GM23338 (cell line): ENCODE data around the gene PORCN. TPM values are rescaled to one million over a fixed set of nuclear protein-coding genes. Genes with fewer than 3 reads are reported as not detected.

Source experiments
- ATAC-seq: fragments of 200-7000 bp; cut with Tn5 transposase; 3 replicates; pipeline ENCODE4 v1.9.1; 2020
- DNase-seq: peaks from one replicate; pipeline ENCODE4 v3.0.0-alpha.2; 2015; ENCODE audit warnings: low spot score
- H2AFZ ChIP-seq: fragments of 200-600 bp; sonication (generic); 2 replicates; pipeline ENCODE4 v1.8.0; 2016; ENCODE audit warnings: antibody characterized with exemption, mild to moderate bottlenecking, moderate library complexity
- H3F3A ChIP-seq: fragments of 200-600 bp; sonication (generic); replicated peaks from 2 replicates; pipeline ENCODE4 v1.8.0; 2017; ENCODE audit warnings: antibody characterized with exemption, mixed run types, low read depth
- H3K27ac ChIP-seq: fragments of 200-600 bp; sonication (generic); 2 replicates; pipeline ENCODE4 v1.6.1; 2016; ENCODE audit warnings: low read depth
- H3K27me3 ChIP-seq: fragments of 200-600 bp; sonication (generic); 2 replicates; pipeline ENCODE4 v1.8.0; 2016; ENCODE audit warnings: mild to moderate bottlenecking, mixed run types, moderate library complexity; ENCODE audit not compliant: insufficient read depth
- H3K36me3 ChIP-seq: fragments of 200-600 bp; sonication (generic); 2 replicates; pipeline ENCODE4 v1.8.0; 2016; ENCODE audit warnings: mild to moderate bottlenecking; ENCODE audit not compliant: insufficient read depth
- H3K4me1 ChIP-seq: fragments of 200-600 bp; sonication (generic); 2 replicates; pipeline ENCODE4 v1.8.0; 2016; ENCODE audit warnings: mild to moderate bottlenecking, moderate library complexity; ENCODE audit not compliant: insufficient read depth
- H3K4me2 ChIP-seq: fragments of 200-600 bp; sonication (generic); 2 replicates; pipeline ENCODE4 v1.7.1; 2017; ENCODE audit warnings: mixed run types
- H3K4me3 ChIP-seq: fragments of 200-600 bp; sonication (generic); 2 replicates; pipeline ENCODE4 v1.6.1; 2016; ENCODE audit warnings: mixed run types
- H3K79me2 ChIP-seq: fragments of 200-600 bp; sonication (generic); replicated peaks from 2 replicates; pipeline ENCODE4 v1.8.0; 2017; ENCODE audit warnings: mild to moderate bottlenecking; ENCODE audit not compliant: insufficient read depth
- H3K9me2 ChIP-seq: fragments of 200-600 bp; sonication (generic); 2 replicates; pipeline ENCODE4 v1.8.0; 2017; ENCODE audit not compliant: insufficient read depth
- H4K20me1 ChIP-seq: fragments of 200-600 bp; sonication (generic); replicated peaks from 2 replicates; pipeline ENCODE4 v1.8.0; 2017; ENCODE audit warnings: mild to moderate bottlenecking; ENCODE audit not compliant: insufficient read depth
- H3K27ac Mint-ChIP-seq: 2 replicates; pipeline ENCODE4 v1.8.0; 2020; ENCODE audit warnings: inconsistent platforms, mild to moderate bottlenecking, moderate library complexity, mixed read lengths
- H3K27me3 Mint-ChIP-seq: 3 replicates; pipeline ENCODE4 v1.8.0; 2022; ENCODE audit warnings: low read depth, mild to moderate bottlenecking, moderate library complexity, mixed read lengths, inconsistent platforms; ENCODE audit not compliant: insufficient read depth, poor library complexity
- H3K36me3 Mint-ChIP-seq: 3 replicates; pipeline ENCODE4 v1.8.0; 2021; ENCODE audit warnings: low read depth, mild to moderate bottlenecking, inconsistent platforms, moderate library complexity, mixed read lengths
- H3K4me1 Mint-ChIP-seq: 3 replicates; pipeline ENCODE4 v1.8.0; 2020; ENCODE audit warnings: mild to moderate bottlenecking, inconsistent platforms, mixed read lengths
- H3K4me3 Mint-ChIP-seq: 3 replicates; pipeline ENCODE4 v1.8.0; 2021; ENCODE audit warnings: moderate library complexity, mild to moderate bottlenecking, inconsistent platforms, mixed read lengths
- H3K9me3 Mint-ChIP-seq: 3 replicates; pipeline ENCODE4 v1.8.0; 2020; ENCODE audit warnings: moderate library complexity, mild to moderate bottlenecking, inconsistent platforms, mixed read lengths
- CREB1 ChIP-seq: fragments of 250-450 bp; sonication (Bioruptor Pico); IDR thresholded peaks from 2 replicates; pipeline ENCODE4 v1.5.0; 2020; ENCODE audit warnings: low read depth, mild to moderate bottlenecking, moderate library complexity
- ETS1 ChIP-seq: IDR thresholded peaks from 2 replicates; pipeline ENCODE4 v1.6.1; 2016; ENCODE audit warnings: antibody characterized with exemption
- EZH2phosphoT487 ChIP-seq: fragments of 200-600 bp; sonication (generic); IDR thresholded peaks from one replicate; pipeline ENCODE4 v1.8.1; 2018; ENCODE audit warnings: antibody characterized with exemption; ENCODE audit not compliant: unreplicated experiment
- NANOG ChIP-seq: IDR thresholded peaks from 2 replicates; pipeline ENCODE4 v1.6.1; 2016; ENCODE audit warnings: antibody characterized with exemption, borderline replicate concordance
- POLR2AphosphoS5 ChIP-seq: IDR thresholded peaks from 2 replicates; pipeline ENCODE4 v1.6.1; 2016; ENCODE audit warnings: antibody characterized with exemption, low read depth
- STAT1 ChIP-seq: IDR thresholded peaks from one replicate; pipeline ENCODE4 v1.6.1; 2016; ENCODE audit warnings: antibody characterized with exemption; ENCODE audit not compliant: unreplicated experiment
- ZNF114 ChIP-seq: fragments of 250-450 bp; sonication (Bioruptor Pico); IDR thresholded peaks from 2 replicates; pipeline ENCODE4 v1.5.0; 2020; ENCODE audit warnings: mild to moderate bottlenecking, moderate library complexity
- ZNF331 ChIP-seq: fragments of 250-450 bp; sonication (Bioruptor Pico); IDR thresholded peaks from 2 replicates; pipeline ENCODE4 v1.5.0; 2020; ENCODE audit warnings: low read depth, mild to moderate bottlenecking, moderate library complexity
- polyA plus RNA-seq: library from polyadenylated mRNA; unstranded; fragments of >200 nt; fragmentation: Nextera tagmentation; extraction: Ambion mirVana; gene quantifications from 2 replicates; pipeline ENCODE4 v1.2.1, GENCODE V29; 2016
- total RNA-seq: library from RNA; depleted of rRNA; stranded (reverse); fragments of >200 nt; shearing (Covaris generic); gene quantifications from 2 replicates; pipeline ENCODE4 v1.2.3, GENCODE V29; 2014
- TF ChIP-seq, protein P1 (sequence below): fragments of 250-450 bp; sonication (Bioruptor Pico); IDR thresholded peaks from 2 replicates; pipeline ENCODE4 v1.5.0; 2020; ENCODE audit warnings: mild to moderate bottlenecking, moderate library complexity

PORCN gene
- total and polyA plus RNA-seq, 2 experiments from 2014 or later: 19.4 to 28.5 TPM

GRCh38 chrX:48505481-48505880 is 3.3 kb upstream of the PORCN start (continued):
- TF ChIP-seq STAT1: no peak
- no peak for TF ChIP-seq CREB1 (CRISPR knock-in tag)

DNA sequence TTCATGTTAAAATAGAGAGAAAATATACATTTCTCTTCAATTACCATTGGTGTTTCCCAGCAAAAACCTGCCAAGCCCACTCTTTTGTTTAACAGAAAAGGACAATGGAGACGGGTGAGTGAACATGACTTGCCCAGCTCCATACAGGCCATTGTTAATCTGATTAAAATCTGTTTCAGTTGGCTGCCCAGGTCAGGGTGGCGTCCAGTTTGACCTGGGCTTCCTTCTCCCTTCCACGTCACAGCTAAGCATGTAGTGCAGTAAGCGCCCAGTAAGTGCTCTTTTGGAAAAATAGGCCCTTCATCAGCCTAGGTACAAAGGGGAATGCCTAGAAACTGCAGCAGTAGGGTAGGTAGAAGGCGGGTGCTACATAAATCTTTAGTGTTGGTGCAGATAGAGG is 1.5 kb upstream of the PORCN start:
- Mint-ChIP-seq H3K27ac (no peak overlapping the region), H3K27me3 (peaks cover 4% of the 10 kb centered on the region), H3K4me1 (peaks cover 3% of the 10 kb centered on the region; the same call in 1 of the 3 replicates), H3K4me3 (peak overlapping the region; percentile 33; the same call in 1 of the 3 replicates), H3K9me3 (no peaks in the 10 kb centered on the region), H3K36me3 (no peaks in the 10 kb centered on the region; the same call in 2 of the 3 replicates)
- TF ChIP-seq POLR2AphosphoS5: no peak
- TF ChIP-seq NANOG: no peak
- TF ChIP-seq ZNF331 (CRISPR knock-in tag): no peak
- no peak for TF ChIP-seq ZNF114
- no peak for TF ChIP-seq CREB1 (CRISPR knock-in tag)
- no peak for TF ChIP-seq ETS1
- no peak for TF ChIP-seq EZH2phosphoT487
- TF ChIP-seq, protein P1, sequence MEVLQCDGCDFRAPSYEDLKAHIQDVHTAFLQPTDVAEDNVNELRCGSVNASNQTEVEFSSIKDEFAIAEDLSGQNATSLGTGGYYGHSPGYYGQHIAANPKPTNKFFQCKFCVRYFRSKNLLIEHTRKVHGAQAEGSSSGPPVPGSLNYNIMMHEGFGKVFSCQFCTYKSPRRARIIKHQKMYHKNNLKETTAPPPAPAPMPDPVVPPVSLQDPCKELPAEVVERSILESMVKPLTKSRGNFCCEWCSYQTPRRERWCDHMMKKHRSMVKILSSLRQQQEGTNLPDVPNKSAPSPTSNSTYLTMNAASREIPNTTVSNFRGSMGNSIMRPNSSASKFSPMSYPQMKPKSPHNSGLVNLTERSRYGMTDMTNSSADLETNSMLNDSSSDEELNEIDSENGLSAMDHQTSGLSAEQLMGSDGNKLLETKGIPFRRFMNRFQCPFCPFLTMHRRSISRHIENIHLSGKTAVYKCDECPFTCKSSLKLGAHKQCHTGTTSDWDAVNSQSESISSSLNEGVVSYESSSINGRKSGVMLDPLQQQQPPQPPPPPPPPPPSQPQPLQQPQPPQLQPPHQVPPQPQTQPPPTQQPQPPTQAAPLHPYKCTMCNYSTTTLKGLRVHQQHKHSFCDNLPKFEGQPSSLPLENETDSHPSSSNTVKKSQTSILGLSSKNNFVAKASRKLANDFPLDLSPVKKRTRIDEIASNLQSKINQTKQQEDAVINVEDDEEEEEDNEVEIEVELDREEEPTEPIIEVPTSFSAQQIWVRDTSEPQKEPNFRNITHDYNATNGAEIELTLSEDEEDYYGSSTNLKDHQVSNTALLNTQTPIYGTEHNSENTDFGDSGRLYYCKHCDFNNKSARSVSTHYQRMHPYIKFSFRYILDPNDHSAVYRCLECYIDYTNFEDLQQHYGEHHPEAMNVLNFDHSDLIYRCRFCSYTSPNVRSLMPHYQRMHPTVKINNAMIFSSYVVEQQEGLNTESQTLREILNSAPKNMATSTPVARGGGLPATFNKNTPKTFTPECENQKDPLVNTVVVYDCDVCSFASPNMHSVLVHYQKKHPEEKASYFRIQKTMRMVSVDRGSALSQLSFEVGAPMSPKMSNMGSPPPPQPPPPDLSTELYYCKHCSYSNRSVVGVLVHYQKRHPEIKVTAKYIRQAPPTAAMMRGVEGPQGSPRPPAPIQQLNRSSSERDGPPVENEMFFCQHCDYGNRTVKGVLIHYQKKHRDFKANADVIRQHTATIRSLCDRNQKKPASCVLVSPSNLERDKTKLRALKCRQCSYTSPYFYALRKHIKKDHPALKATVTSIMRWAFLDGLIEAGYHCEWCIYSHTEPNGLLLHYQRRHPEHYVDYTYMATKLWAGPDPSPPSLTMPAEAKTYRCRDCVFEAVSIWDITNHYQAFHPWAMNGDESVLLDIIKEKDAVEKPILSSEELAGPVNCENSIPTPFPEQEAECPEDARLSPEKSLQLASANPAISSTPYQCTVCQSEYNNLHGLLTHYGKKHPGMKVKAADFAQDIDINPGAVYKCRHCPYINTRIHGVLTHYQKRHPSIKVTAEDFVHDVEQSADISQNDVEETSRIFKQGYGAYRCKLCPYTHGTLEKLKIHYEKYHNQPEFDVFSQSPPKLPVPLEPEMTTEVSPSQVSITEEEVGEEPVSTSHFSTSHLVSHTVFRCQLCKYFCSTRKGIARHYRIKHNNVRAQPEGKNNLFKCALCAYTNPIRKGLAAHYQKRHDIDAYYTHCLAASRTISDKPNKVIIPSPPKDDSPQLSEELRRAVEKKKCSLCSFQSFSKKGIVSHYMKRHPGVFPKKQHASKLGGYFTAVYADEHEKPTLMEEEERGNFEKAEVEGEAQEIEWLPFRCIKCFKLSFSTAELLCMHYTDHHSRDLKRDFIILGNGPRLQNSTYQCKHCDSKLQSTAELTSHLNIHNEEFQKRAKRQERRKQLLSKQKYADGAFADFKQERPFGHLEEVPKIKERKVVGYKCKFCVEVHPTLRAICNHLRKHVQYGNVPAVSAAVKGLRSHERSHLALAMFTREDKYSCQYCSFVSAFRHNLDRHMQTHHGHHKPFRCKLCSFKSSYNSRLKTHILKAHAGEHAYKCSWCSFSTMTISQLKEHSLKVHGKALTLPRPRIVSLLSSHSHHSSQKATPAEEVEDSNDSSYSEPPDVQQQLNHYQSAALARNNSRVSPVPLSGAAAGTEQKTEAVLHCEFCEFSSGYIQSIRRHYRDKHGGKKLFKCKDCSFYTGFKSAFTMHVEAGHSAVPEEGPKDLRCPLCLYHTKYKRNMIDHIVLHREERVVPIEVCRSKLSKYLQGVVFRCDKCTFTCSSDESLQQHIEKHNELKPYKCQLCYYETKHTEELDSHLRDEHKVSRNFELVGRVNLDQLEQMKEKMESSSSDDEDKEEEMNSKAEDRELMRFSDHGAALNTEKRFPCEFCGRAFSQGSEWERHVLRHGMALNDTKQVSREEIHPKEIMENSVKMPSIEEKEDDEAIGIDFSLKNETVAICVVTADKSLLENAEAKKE (CRISPR knock-in tag): no peak
- no peaks in the 10 kb centered on the region for H3K27me3 ChIP-seq
- H3K4me1 ChIP-seq: no peaks in the 10 kb centered on the region
- no peaks in the 10 kb centered on the region for H3K79me2 ChIP-seq
- no peaks in the 10 kb centered on the region for H3F3A ChIP-seq
- no peaks in the 10 kb centered on the region for H3K36me3 ChIP-seq
- no peaks in the 10 kb centered on the region for H3K9me2 ChIP-seq
- DNase-seq (no peak), ATAC-seq (no peak)
- no peak overlapping the region for H3K27ac ChIP-seq
- no peak overlapping the region for H2AFZ ChIP-seq
- H3K4me2 ChIP-seq: no peak overlapping the region
- no peak overlapping the region for H3K4me3 ChIP-seq
- H4K20me1 ChIP-seq: no peaks in the 10 kb centered on the region
